Stimulated activated naive B cell treated with anti-CD40 and anti-IgM and Interleukin-4, amounts not matched to agents 10 μg/mL and 1 μg/mL and 100 μg/mL, for 72 hours (primary cell): Measurements from ENCODE around the gene MPC2.

Source experiments
- ATAC-seq, 2 donors: fragments of 150-1000 bp; cut with Tn5 transposase; replicated peaks; 2 replicates each; pipeline ENCODE4 v1.10.0; 2021; ENCODE audit warnings: moderate library complexity in 1 of 2
- DNase-seq: peaks from one replicate; pipeline ENCODE4 v3.0.0; 2021
- H3K27ac Mint-ChIP-seq: one replicate; pipeline ENCODE4 v1.8.0; 2022; ENCODE audit warnings: mild to moderate bottlenecking, mixed read lengths
- H3K27me3 Mint-ChIP-seq, 2 donors: one replicate each; pipeline ENCODE4 v1.8.0; 2022; ENCODE audit warnings: mixed read lengths in 2 of 2
- H3K36me3 Mint-ChIP-seq, 2 donors: one replicate each; pipeline ENCODE4 v1.8.0; 2022; ENCODE audit warnings: mixed read lengths in 2 of 2, mild to moderate bottlenecking in 1 of 2
- H3K4me1 Mint-ChIP-seq, 2 donors: one replicate each; pipeline ENCODE4 v1.8.0; 2022; ENCODE audit warnings: mixed read lengths in 2 of 2, mild to moderate bottlenecking in 1 of 2
- H3K4me3 Mint-ChIP-seq, 2 donors: one replicate each; pipeline ENCODE4 v1.8.0; 2022; ENCODE audit warnings: mild to moderate bottlenecking in 2 of 2, mixed read lengths in 2 of 2, moderate library complexity in 1 of 2
- H3K9me3 Mint-ChIP-seq, 2 donors: one replicate each; pipeline ENCODE4 v1.8.0; 2022; ENCODE audit warnings: mixed read lengths in 2 of 2, mild to moderate bottlenecking in 1 of 2

MPC2 gene

GRCh38 chr1:167936930-167937708 lies at the start of gene MPC2:
Gene MPC2 (minus strand): TSS chr1:167937072. CDS start chr1:167935841, 1,231 bp downstream.
- Mint-ChIP-seq H3K27ac (peak within 1 kb of the TSS; percentile 100), H3K36me3 (peaks cover 1 to 3% of the 10 kb centered on the region in 2 donors), H3K9me3 (no peaks in the 10 kb centered on the region), H3K27me3 (no peaks in the 10 kb centered on the region), H3K4me1 (peaks cover 11 to 35% of the 10 kb centered on the region in 2 donors), H3K4me3 (peak within 1 kb of the TSS; percentile 88 to 96)
- peak; percentile 26 to 39 for ATAC-seq
- peak; percentile 65 for DNase-seq

GRCh38 chr1:167984886-167985489 lies 48.1 kb upstream of the MPC2 start:
- Mint-ChIP-seq H3K36me3 (peaks cover 23 to 39% of the 10 kb centered on the region in 2 donors), H3K27me3 (no peaks in the 10 kb centered on the region), H3K4me1 (peaks cover 6% of the 10 kb centered on the region in 2 donors), H3K27ac (no peak overlapping the region), H3K9me3 (no peaks in the 10 kb centered on the region), H3K4me3 (no peak overlapping the region)
- DNase-seq: no peak
- ATAC-seq: no peak

- Mint-ChIP-seq H3K27me3 (no peaks in the 10 kb centered on the region), H3K4me3 (no peak overlapping the region), H3K36me3 (peaks cover 27 to 41% of the 10 kb centered on the region in 2 donors), H3K4me1 (peaks cover 6% of the 10 kb centered on the region in 2 donors), H3K27ac (no peak overlapping the region), H3K9me3 (no peaks in the 10 kb centered on the region)
- DNase-seq (no peak), ATAC-seq (no peak)
Measured at GRCh38 chr1:167983797-167984420, 47.0 kb upstream of the MPC2 start.

GRCh38 chr1:167981933-167982332 lies 45.1 kb upstream of the MPC2 start:
- Mint-ChIP-seq H3K36me3 (peaks cover 38 to 59% of the 10 kb centered on the region in 2 donors), H3K9me3 (peaks cover 0 to 2% of the 10 kb centered on the region in 2 donors), H3K27ac (no peak overlapping the region), H3K27me3 (no peaks in the 10 kb centered on the region), H3K4me3 (no peak overlapping the region), H3K4me1 (peaks cover 6% of the 10 kb centered on the region in 2 donors)
- no peak for DNase-seq
- no peak for ATAC-seq

GRCh38 chr1:167977245-167977644 lies 40.4 kb upstream of the MPC2 start:
- Mint-ChIP-seq H3K36me3 (peaks cover 44 to 64% of the 10 kb centered on the region in 2 donors), H3K9me3 (peaks cover 0 to 2% of the 10 kb centered on the region in 2 donors), H3K27me3 (no peaks in the 10 kb centered on the region), H3K27ac (no peak overlapping the region), H3K4me1 (peaks cover 0 to 3% of the 10 kb centered on the region in 2 donors), H3K4me3 (no peak overlapping the region)
- ATAC-seq (no peak), DNase-seq (no peak)

- Mint-ChIP-seq H3K36me3 (peaks cover 36 to 60% of the 10 kb centered on the region in 2 donors), H3K4me1 (no peaks in the 10 kb centered on the region), H3K9me3 (peaks cover 0 to 2% of the 10 kb centered on the region in 2 donors), H3K27ac (no peak overlapping the region), H3K4me3 (no peak overlapping the region), H3K27me3 (no peaks in the 10 kb centered on the region)
- no peak for ATAC-seq
- no peak for DNase-seq
Measured at GRCh38 chr1:167974698-167975097, 37.8 kb upstream of the MPC2 start.

GRCh38 chr1:167973832-167974231 lies 37.0 kb upstream of the MPC2 start:
- H3K36me3 Mint-ChIP-seq: peaks cover 30 to 51% of the 10 kb centered on the region in 2 donors
- peaks cover 0 to 2% of the 10 kb centered on the region in 2 donors for H3K9me3 Mint-ChIP-seq
- no peak for DNase-seq
- no peak for ATAC-seq
- no peaks in the 10 kb centered on the region for H3K27me3 Mint-ChIP-seq
- H3K27ac Mint-ChIP-seq: no peak overlapping the region
- H3K4me3 Mint-ChIP-seq: no peak overlapping the region
- H3K4me1 Mint-ChIP-seq: no peaks in the 10 kb centered on the region

- H3K27me3 Mint-ChIP-seq: no peaks in the 10 kb centered on the region
- peaks cover 5 to 11% of the 10 kb centered on the region in 2 donors for H3K4me1 Mint-ChIP-seq
- H3K4me3 Mint-ChIP-seq: no peak overlapping the region
- DNase-seq (no peak), ATAC-seq (no peak)
- H3K9me3 Mint-ChIP-seq: peaks cover 0 to 1% of the 10 kb centered on the region in 2 donors
- H3K36me3 Mint-ChIP-seq: peaks cover 18 to 38% of the 10 kb centered on the region in 2 donors
- H3K27ac Mint-ChIP-seq: no peak overlapping the region
Measured at GRCh38 chr1:167968569-167968968, 31.7 kb upstream of the MPC2 start.

- H3K9me3 Mint-ChIP-seq: peaks cover 0 to 1% of the 10 kb centered on the region in 2 donors
- H3K4me1 Mint-ChIP-seq: peaks cover 11 to 21% of the 10 kb centered on the region in 2 donors
- DNase-seq (no peak), ATAC-seq (no peak)
- no peak overlapping the region for H3K27ac Mint-ChIP-seq
- H3K4me3 Mint-ChIP-seq: no peak overlapping the region
- H3K36me3 Mint-ChIP-seq: peaks cover 28 to 41% of the 10 kb centered on the region in 2 donors
- H3K27me3 Mint-ChIP-seq: no peaks in the 10 kb centered on the region
Measured at GRCh38 chr1:167966050-167966449, 29.2 kb upstream of the MPC2 start.

GRCh38 chr1:167964646-167965045 lies 27.8 kb upstream of the MPC2 start:
- peaks cover 0 to 1% of the 10 kb centered on the region in 2 donors for H3K9me3 Mint-ChIP-seq
- ATAC-seq (no peak), DNase-seq (no peak)
- H3K4me1 Mint-ChIP-seq: peaks cover 11 to 21% of the 10 kb centered on the region in 2 donors
- H3K4me3 Mint-ChIP-seq: no peak overlapping the region
- peaks cover 28 to 39% of the 10 kb centered on the region in 2 donors for H3K36me3 Mint-ChIP-seq
- H3K27ac Mint-ChIP-seq: no peak overlapping the region
- H3K27me3 Mint-ChIP-seq: no peaks in the 10 kb centered on the region

- no peak for DNase-seq
- H3K4me3 Mint-ChIP-seq: no peak overlapping the region
- no peak overlapping the region for H3K27ac Mint-ChIP-seq
- H3K9me3 Mint-ChIP-seq: no peaks in the 10 kb centered on the region
- no peak for ATAC-seq
- H3K27me3 Mint-ChIP-seq: no peaks in the 10 kb centered on the region
- H3K36me3 Mint-ChIP-seq: peaks cover 31 to 56% of the 10 kb centered on the region in 2 donors
- H3K4me1 Mint-ChIP-seq: peaks cover 4 to 10% of the 10 kb centered on the region in 2 donors
Measured at GRCh38 chr1:167957710-167958109, 20.8 kb upstream of the MPC2 start.

GRCh38 chr1:167955915-167956314 lies 19.0 kb upstream of the MPC2 start:
- Mint-ChIP-seq H3K27me3 (no peaks in the 10 kb centered on the region), H3K9me3 (no peaks in the 10 kb centered on the region), H3K4me3 (no peak overlapping the region), H3K4me1 (peaks cover 0 to 6% of the 10 kb centered on the region in 2 donors), H3K27ac (peak overlapping the region; percentile 6), H3K36me3 (peaks cover 27 to 46% of the 10 kb centered on the region in 2 donors)
- ATAC-seq (no peak), DNase-seq (no peak)

- Mint-ChIP-seq H3K36me3 (peaks cover 27 to 44% of the 10 kb centered on the region in 2 donors), H3K27me3 (no peaks in the 10 kb centered on the region), H3K4me3 (no peak overlapping the region), H3K27ac (no peak overlapping the region), H3K9me3 (no peaks in the 10 kb centered on the region), H3K4me1 (peaks cover 16 to 31% of the 10 kb centered on the region in 2 donors)
- DNase-seq: no peak
- ATAC-seq: no peak
Measured at GRCh38 chr1:167950569-167950968, 13.7 kb upstream of the MPC2 start.

- Mint-ChIP-seq H3K4me1 (peaks cover 18 to 38% of the 10 kb centered on the region in 2 donors), H3K27ac (no peak overlapping the region), H3K9me3 (peaks cover 2 to 4% of the 10 kb centered on the region in 2 donors), H3K27me3 (no peaks in the 10 kb centered on the region), H3K4me3 (no peak overlapping the region), H3K36me3 (peaks cover 28 to 44% of the 10 kb centered on the region in 2 donors)
- DNase-seq (no peak), ATAC-seq (no peak)
Measured at GRCh38 chr1:167949785-167950184, 12.9 kb upstream of the MPC2 start.
